ENCODE measurements around the gene ALDH1A3.

Gene ALDH1A3

DNA sequence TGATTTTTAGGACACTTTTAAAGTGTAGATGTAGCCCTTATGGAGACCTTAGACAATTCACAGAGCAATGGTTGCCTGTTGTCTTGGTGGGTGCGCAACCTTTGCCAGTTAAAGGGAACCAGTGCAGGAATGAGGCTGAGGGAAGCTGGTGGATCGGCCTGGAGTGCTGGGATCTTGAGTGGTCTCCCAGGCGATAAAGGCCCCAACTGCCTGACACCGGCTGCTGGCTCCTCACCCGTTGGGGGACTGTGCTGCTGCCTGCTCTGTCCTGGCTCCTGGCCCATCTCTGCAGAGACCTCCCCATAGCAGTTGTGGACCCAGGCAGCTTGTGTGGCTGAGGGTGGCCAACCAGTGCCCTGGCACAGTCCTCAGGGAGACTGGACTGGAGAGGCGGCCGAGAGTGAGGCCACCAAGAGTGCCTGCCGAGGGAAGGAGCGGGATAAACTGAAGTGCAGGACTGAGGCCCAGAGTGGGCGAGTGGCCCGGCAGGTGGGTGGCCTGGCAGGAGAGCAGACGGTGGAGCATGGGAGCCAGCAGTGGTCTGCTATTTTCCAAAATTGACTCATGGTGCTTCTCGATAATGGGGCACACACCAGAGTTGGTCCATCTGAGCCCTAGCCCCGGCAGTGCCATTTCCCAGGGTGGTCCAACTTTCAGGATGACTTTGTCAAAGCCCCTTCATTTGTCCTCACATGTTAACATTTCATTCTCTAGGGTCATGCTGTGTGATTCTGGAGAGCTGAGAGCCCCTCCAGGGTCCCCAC is 2.1 kb downstream of the ALDH1A3 start:
- H3K27me3 Mint-ChIP-seq = peaks cover 32% of the 10 kb centered on the region
- H3K27ac Mint-ChIP-seq = no peak overlapping the region
- ATAC-seq (ENCODE audit: low read depth) (no peak), DNase-seq (ENCODE audit: low spot score in 2 of 2) (no peak)
- no peaks in the 10 kb centered on the region for H3K36me3 Mint-ChIP-seq
- H3K9me3 Mint-ChIP-seq = no peaks in the 10 kb centered on the region
- H3K4me1 Mint-ChIP-seq = peaks cover 4% of the 10 kb centered on the region
- H3K4me3 Mint-ChIP-seq = no peak overlapping the region

DNA sequence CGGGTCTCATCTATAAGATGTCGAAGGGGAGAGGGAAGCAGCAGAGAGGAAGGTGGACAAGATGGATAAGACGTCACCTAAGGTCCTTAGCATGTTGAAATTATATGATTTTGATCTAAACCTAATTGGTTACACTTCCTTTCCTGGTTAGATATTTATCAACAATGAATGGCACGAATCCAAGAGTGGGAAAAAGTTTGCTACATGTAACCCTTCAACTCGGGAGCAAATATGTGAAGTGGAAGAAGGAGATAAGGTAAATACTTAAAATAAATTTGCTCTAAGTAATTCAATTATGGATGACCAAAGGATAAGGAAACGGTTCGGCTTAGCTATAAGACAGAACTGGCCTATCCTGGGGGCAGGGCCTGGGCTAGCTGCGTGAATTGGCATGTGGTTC is 5.5 kb downstream of the ALDH1A3 start:
- Mint-ChIP-seq H3K4me3 (no peak overlapping the region), H3K27ac (no peak overlapping the region), H3K36me3 (no peaks in the 10 kb centered on the region), H3K27me3 (peaks cover 27% of the 10 kb centered on the region), H3K9me3 (no peaks in the 10 kb centered on the region), H3K4me1 (peaks cover 2% of the 10 kb centered on the region)
- DNase-seq (ENCODE audit: low spot score in 2 of 2) = no peak
- no peak for ATAC-seq (ENCODE audit: low read depth)

DNA sequence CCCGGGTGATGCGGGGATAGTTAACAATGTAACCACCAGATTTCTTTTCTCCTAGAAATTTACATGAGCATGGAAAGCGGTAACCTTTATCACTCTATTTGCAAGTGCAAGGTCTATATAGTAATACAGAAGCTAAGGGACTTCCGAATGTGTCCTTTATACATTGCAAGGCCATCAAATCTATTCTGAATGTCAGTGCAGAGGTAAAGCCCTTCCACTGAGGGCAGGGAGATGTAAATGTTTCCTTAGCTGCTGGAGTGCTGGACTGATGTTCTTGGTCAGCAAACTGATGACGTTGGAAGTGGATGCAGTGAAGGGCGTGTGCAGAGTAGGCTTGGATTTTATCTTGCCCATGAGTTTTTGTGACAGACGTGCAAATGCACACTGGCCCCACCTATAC is 6.2 kb downstream of the ALDH1A3 start:
- ATAC-seq (ENCODE audit: low read depth) = no peak

DNA sequence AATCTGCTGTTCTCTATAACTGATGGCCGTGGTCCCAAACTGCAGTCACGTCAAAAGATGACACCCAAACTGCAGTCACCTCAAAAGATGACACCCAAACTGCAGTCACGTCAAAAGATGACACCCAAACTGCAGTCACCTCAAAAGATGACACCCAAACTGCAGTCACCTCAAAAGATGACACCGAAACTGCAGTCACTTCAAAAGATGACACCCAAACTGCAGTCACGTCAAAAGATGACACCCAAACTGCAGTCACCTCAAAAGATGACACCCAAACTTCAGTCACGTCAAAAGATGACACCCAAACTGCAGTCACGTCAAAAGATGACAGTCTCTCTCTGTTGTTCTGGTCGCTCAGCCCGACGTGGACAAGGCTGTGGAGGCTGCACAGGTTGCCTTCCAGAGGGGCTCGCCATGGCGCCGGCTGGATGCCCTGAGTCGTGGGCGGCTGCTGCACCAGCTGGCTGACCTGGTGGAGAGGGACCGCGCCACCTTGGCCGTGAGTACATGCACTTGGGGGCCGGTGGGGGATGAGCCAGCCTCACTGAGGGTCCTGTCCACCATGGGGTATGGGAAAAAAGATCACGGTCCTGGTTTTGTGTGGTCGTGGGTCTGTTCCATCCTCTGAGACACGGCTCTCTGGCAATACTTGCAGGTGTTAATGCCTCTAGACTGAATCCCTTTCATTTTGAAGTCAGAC is 7.7 kb downstream of the ALDH1A3 start:
- ATAC-seq (ENCODE audit: low read depth) (no peak), DNase-seq (ENCODE audit: low spot score in 2 of 2) (no peak)
- H3K36me3 Mint-ChIP-seq = no peaks in the 10 kb centered on the region
- peaks cover 22% of the 10 kb centered on the region for H3K27me3 Mint-ChIP-seq
- no peak overlapping the region for H3K27ac Mint-ChIP-seq
- H3K4me1 Mint-ChIP-seq = no peaks in the 10 kb centered on the region
- no peak overlapping the region for H3K4me3 Mint-ChIP-seq
- H3K9me3 Mint-ChIP-seq = no peaks in the 10 kb centered on the region

More for the DNA sequence above, 6.2 kb downstream of the ALDH1A3 start:
- Mint-ChIP-seq H3K27me3 (peaks cover 23% of the 10 kb centered on the region), H3K4me3 (no peak overlapping the region), H3K27ac (no peak overlapping the region), H3K9me3 (no peaks in the 10 kb centered on the region), H3K4me1 (no peaks in the 10 kb centered on the region), H3K36me3 (no peaks in the 10 kb centered on the region)
- no peak for DNase-seq (ENCODE audit: low spot score in 2 of 2)

DNA sequence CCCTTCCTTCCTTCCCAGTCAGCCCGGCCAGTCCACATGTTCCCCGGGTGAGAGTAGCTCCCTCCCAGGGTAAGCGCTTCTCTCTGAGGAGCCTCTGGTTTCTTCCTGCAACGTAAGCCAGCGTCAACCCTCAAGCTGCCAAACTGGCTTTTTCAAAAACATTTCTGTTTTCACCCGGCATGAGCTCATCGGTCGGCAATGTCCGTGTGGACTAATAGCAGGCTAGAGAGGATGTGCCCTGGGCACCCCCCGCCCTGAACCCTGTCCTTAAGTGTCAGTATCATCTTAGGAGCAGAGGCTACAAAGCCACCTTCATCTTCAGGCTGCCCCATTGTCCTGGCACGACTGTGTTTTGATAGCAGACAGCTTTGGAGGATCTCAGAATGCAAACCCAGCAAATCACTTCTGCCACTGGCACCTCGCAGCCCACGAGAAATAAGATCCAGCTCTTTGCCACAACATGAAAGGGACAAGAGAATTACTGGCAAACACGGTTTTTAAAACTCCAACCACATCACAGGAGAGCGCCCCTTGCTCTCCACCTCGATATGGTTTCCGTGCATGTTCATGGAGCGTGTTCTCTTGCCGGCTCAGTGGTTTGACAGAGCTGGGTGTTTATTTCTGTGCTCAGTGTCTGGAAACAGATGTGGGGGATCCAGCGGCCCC is 9.9 kb downstream of the ALDH1A3 start:
- no peak overlapping the region for H3K4me3 Mint-ChIP-seq
- no peak for ATAC-seq (ENCODE audit: low read depth)
- H3K27ac Mint-ChIP-seq = no peak overlapping the region
- no peaks in the 10 kb centered on the region for H3K4me1 Mint-ChIP-seq
- no peak for DNase-seq (ENCODE audit: low spot score in 2 of 2)
- no peaks in the 10 kb centered on the region for H3K36me3 Mint-ChIP-seq
- peaks cover 29% of the 10 kb centered on the region for H3K27me3 Mint-ChIP-seq
- H3K9me3 Mint-ChIP-seq = no peaks in the 10 kb centered on the region

DNA sequence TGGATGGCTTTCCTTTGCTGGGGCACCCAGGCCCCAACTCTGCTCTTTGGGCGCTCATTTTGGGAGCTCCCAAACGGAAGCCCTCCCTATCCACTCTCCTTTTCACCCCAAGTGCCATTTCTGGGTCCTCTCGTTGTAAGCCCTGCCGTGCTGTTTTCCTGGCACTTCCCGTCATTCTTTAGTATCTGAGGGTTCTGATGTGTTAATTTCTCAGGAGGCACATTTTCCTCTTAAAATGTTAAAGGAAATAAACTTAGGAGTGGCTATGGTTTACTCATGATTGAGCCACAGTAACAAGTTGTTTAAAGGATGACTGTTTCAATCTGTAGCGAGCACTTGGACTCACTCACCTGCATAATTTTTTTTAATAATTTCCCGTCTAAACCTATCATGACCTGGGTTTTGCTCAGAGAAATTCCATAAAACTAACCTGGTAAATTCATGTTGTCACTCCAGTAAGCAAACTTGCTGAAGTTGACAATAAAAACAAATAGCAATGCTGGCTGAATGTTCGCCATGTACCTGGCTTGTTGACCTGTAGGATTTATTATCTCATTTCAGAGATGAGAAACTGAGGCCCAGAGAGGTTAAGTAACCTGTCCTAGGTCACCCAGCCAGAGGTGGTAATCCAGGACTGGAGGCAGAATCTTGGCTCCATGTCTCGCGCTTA is 10.6 kb downstream of the ALDH1A3 start:
- Mint-ChIP-seq H3K27me3 (peaks cover 26% of the 10 kb centered on the region), H3K27ac (no peak overlapping the region), H3K4me3 (no peak overlapping the region), H3K9me3 (no peaks in the 10 kb centered on the region), H3K36me3 (no peaks in the 10 kb centered on the region), H3K4me1 (no peaks in the 10 kb centered on the region)
- no peak for ATAC-seq (ENCODE audit: low read depth)
- DNase-seq (ENCODE audit: low spot score in 2 of 2) = no peak

DNA sequence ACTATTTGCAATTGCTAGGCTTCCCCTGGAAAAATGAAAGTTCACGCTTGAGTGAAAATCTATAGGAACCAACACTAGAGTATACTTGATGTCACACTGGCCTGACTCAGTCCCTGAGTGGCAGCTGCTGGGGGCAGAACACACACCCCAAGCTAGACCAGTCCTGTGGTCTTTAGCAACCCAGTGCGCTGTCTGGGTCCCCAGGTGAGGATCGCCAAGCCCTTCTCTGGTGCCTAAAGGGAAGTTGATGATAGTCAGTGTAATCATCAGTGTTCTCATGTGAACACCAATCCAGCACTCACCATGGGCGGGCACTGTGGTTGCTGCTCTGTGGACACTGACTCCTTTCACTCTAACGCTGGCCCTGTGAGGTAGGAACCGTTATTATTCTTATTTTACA is 11.2 kb downstream of the ALDH1A3 start:
- no peak overlapping the region for H3K27ac Mint-ChIP-seq
- H3K4me3 Mint-ChIP-seq = no peak overlapping the region
- ATAC-seq (ENCODE audit: low read depth) (no peak), DNase-seq (ENCODE audit: low spot score in 2 of 2) (no peak)
- no peaks in the 10 kb centered on the region for H3K36me3 Mint-ChIP-seq
- no peaks in the 10 kb centered on the region for H3K9me3 Mint-ChIP-seq
- H3K4me1 Mint-ChIP-seq = no peaks in the 10 kb centered on the region
- H3K27me3 Mint-ChIP-seq = peaks cover 25% of the 10 kb centered on the region

DNA sequence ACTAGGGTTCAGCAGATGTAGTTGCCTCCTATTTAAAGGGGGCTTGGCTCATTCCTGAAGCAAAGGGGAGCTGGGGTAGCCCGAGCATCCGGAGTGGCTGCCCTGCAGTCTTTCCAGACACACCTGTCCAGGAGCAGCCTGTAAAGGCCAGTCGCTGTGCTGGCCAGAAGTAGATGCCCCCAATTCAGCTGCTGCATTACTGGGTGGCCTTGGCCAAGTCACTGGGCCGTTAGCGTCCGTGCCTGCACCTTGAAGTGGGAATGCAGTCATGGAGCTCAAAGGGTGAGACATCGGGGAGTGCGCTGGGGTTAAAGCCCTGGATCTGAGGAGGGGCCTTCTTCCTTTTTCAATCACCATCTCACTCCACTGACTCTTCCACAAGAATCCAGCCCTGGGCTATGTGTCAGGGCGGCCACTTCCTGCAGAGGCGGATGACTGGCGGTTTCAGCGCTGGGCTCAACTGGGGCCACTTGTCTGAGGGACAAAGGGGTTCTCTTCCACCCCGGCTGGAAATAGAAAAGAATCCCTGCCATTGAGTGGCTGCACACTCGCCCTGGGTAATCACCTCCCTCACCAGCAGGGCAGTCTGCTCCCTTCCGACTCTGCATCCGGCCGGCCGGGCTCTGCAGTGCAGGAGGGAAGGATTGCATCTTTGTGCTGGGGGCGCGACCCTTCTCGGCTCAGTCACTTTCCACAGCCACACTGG is 11.8 kb downstream of the ALDH1A3 start:
- H3K9me3 Mint-ChIP-seq = no peaks in the 10 kb centered on the region
- DNase-seq (ENCODE audit: low spot score in 2 of 2) = no peak

DNA sequence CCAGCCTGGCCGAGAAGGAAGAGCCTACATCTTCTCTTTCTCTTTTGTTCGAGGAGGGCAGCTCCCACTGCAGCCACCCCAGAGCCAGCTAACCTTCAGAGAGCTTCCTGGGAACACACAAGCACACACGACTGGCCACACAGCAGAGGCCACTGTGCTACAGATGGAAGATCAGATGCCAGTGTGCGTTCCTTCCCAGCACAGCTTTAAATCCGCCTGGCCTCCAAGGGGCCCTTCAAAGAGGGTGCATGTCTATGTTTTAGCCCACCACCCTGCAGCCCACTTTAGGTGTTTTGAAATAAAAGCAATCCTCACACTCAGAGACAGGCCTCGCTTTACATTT is 12.4 kb downstream of the ALDH1A3 start:
- Mint-ChIP-seq H3K9me3 (no peaks in the 10 kb centered on the region), H3K4me3 (no peak overlapping the region), H3K36me3 (no peaks in the 10 kb centered on the region), H3K27ac (no peak overlapping the region), H3K4me1 (no peaks in the 10 kb centered on the region), H3K27me3 (peaks cover 20% of the 10 kb centered on the region)
- no peak for ATAC-seq (ENCODE audit: low read depth)
- DNase-seq (ENCODE audit: low spot score in 2 of 2) = no peak

More for the DNA sequence above, 11.8 kb downstream of the ALDH1A3 start:
- no peak overlapping the region for H3K27ac Mint-ChIP-seq
- ATAC-seq (ENCODE audit: low read depth) = no peak
- no peak overlapping the region for H3K4me3 Mint-ChIP-seq
- no peaks in the 10 kb centered on the region for H3K36me3 Mint-ChIP-seq
- H3K27me3 Mint-ChIP-seq = peaks cover 21% of the 10 kb centered on the region
- H3K4me1 Mint-ChIP-seq = no peaks in the 10 kb centered on the region

DNA sequence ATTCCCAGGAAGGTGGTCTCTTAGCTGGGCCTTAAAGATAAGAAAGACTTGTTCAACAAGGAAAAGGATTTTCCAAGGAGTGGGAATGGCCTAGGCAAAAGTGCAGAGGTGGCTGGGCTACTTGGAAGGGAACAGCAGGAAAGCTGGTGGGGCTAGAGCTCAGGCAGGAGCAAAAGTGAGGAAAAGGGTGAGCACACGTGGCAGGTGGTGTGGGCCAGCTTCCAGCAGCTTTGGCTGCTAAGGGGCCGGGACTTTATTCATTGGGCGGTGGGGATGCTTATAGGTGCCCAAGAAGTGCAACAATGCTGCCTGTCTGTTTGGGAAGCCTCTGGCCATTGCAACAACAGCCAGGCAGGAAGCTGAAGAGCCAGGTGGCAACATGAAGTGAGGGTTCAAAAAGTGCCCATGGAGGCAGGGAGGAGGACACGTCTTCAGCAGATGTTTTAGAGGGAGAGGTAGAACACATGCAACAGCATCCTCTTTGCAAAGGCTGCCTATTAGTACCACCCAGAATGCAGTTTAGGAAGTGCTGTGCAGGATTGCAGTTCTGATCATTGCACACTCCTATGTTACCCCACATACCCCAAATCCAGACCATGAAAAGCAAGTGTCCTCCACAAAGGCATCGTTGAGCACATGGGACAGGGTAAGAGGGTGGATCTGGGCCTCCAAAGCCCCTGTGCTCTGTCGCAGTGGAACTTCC is 13.8 kb downstream of the ALDH1A3 start:
- Mint-ChIP-seq H3K27ac (no peak overlapping the region), H3K27me3 (peaks cover 25% of the 10 kb centered on the region), H3K4me1 (no peaks in the 10 kb centered on the region), H3K9me3 (no peaks in the 10 kb centered on the region), H3K36me3 (no peaks in the 10 kb centered on the region), H3K4me3 (no peak overlapping the region)
- DNase-seq (ENCODE audit: low spot score in 2 of 2) (no peak), ATAC-seq (ENCODE audit: low read depth) (no peak)

DNA sequence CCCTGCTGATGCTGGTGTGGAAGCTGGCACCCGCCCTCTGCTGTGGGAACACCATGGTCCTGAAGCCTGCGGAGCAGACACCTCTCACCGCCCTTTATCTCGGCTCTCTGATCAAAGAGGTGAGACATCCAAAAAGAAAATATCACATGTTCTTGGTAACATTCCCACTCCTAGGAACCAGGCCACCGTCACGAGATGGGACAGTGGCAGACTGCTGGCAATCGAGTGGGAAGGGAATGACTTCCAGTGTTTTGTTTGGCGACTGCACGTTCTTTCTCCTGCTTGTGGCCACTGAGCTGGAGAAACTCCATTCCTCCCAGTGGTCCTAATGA is 14.3 kb downstream of the ALDH1A3 start:
- no peak overlapping the region for H3K27ac Mint-ChIP-seq
- DNase-seq (ENCODE audit: low spot score in 2 of 2) = no peak
- ATAC-seq (ENCODE audit: low read depth) = no peak
- no peaks in the 10 kb centered on the region for H3K36me3 Mint-ChIP-seq
- no peaks in the 10 kb centered on the region for H3K9me3 Mint-ChIP-seq
- H3K4me3 Mint-ChIP-seq = no peak overlapping the region
- no peaks in the 10 kb centered on the region for H3K4me1 Mint-ChIP-seq
- peaks cover 25% of the 10 kb centered on the region for H3K27me3 Mint-ChIP-seq

DNA sequence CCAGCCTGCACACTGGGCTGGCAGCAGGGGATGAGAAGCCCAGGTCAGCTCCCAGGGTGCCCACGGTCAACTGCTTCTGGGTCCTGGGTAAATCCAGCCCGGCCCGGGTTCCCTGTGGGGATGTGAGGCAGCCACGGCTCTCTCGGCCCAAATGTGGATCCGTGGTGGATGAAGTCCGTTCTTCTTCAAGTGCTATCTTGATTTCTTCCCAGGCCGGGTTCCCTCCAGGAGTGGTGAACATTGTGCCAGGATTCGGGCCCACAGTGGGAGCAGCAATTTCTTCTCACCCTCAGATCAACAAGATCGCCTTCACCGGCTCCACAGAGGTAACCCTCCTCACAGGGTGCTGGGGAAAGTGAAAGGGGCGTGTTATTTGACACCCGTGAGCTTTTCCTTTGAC is 16.1 kb downstream of the ALDH1A3 start:
- H3K27me3 Mint-ChIP-seq = peaks cover 25% of the 10 kb centered on the region
- DNase-seq (ENCODE audit: low spot score in 2 of 2) = no peak
- no peaks in the 10 kb centered on the region for H3K9me3 Mint-ChIP-seq
- ATAC-seq (ENCODE audit: low read depth) = no peak
- H3K27ac Mint-ChIP-seq = no peak overlapping the region
- H3K4me3 Mint-ChIP-seq = no peak overlapping the region
- no peaks in the 10 kb centered on the region for H3K4me1 Mint-ChIP-seq
- no peaks in the 10 kb centered on the region for H3K36me3 Mint-ChIP-seq

Measured in memory B cell (primary cell).